ENCODE measurements around the gene FCRL6. TPM values are rescaled to one million over a fixed set of nuclear protein-coding genes. Genes with fewer than 3 reads are reported as not detected.

The FCRL6 gene
- total RNA-seq, 3 donors from 2014 or later (not counting 1 experiment from before 2014, with no cell fraction given), result 138 to 309 (median 298) TPM

GRCh38 chr1:159832309-159832708 is 30.1 kb downstream of the FCRL6 start:
- H3K36me3 Mint-ChIP-seq, result peaks cover 17% of the 10 kb centered on the region
- 95% methylated on average over 2 of the region's 2 CpGs for whole genome bisulfite sequencing (ENCODE audit: insufficient coverage)
- no peak for ATAC-seq

GRCh38 chr1:159835356-159835755 is 33.2 kb downstream of the FCRL6 start:
- TF ChIP-seq CTCF (IDR thresholded peaks at IDR 0.05), result no peak
- WGBS (ENCODE audit: insufficient coverage), result 75% methylated on average over 3 of the region's 3 CpGs
- Mint-ChIP-seq H3K27ac (no peak overlapping the region), H3K4me3 (no peak overlapping the region), H3K9me3 (no peaks in the 10 kb centered on the region), H3K4me1 (peaks cover 4 to 6% of the 10 kb centered on the region in 2 donors), H3K27me3 (ENCODE audit: low read depth in 2 of 2) (peaks cover 6 to 30% of the 10 kb centered on the region in 2 donors), H3K36me3 (peaks cover 7% of the 10 kb centered on the region)
- no peak overlapping the region for H3K27ac ChIP-seq (ENCODE audit: low read length)
- no peak for ATAC-seq
- no peak for DNase-seq
- H3K4me3 ChIP-seq (ENCODE audit: low read length), result no peak overlapping the region
- no peaks in the 10 kb centered on the region for H3K36me3 ChIP-seq (ENCODE audit: control insufficient read depth, insufficient read depth, low read length)
- peaks cover under 1% of the 10 kb centered on the region for H3K4me1 ChIP-seq (ENCODE audit: control insufficient read depth, insufficient read depth, low read length)
- H3K27me3 ChIP-seq (ENCODE audit: control insufficient read depth, insufficient read depth, low read length), result no peaks in the 10 kb centered on the region
- intact Hi-C loops (cut with micrococcal nuclease), result no loop called here
- no peaks in the 10 kb centered on the region for H3K9me3 ChIP-seq (ENCODE audit: control insufficient read depth, insufficient read depth, low read length)

More at GRCh38 chr1:159832309-159832708, 30.1 kb downstream of the FCRL6 start:
- DNase-seq, result no peak
- H3K27ac Mint-ChIP-seq, result no peak overlapping the region
- H3K27me3 Mint-ChIP-seq (ENCODE audit: low read depth in 2 of 2), result peaks cover 20 to 37% of the 10 kb centered on the region in 2 donors
- intact Hi-C loops (cut with micrococcal nuclease), result no loop called here
- no peak for TF ChIP-seq CTCF (IDR thresholded peaks at IDR 0.05)
- Histone ChIP-seq H3K4me1 (ENCODE audit: control insufficient read depth, insufficient read depth, low read length) (peaks cover 31% of the 10 kb centered on the region), H3K4me3 (ENCODE audit: low read length) (no peak overlapping the region), H3K36me3 (ENCODE audit: control insufficient read depth, insufficient read depth, low read length) (no peaks in the 10 kb centered on the region), H3K9me3 (ENCODE audit: control insufficient read depth, insufficient read depth, low read length) (peaks cover 23% of the 10 kb centered on the region), H3K27ac (ENCODE audit: low read length) (no peak overlapping the region), H3K27me3 (ENCODE audit: control insufficient read depth, insufficient read depth, low read length) (no peaks in the 10 kb centered on the region)
- peaks cover 31 to 35% of the 10 kb centered on the region in 2 donors for H3K4me1 Mint-ChIP-seq
- peaks cover 5 to 6% of the 10 kb centered on the region in 2 donors for H3K9me3 Mint-ChIP-seq
- H3K4me3 Mint-ChIP-seq, result no peak overlapping the region

DNA sequence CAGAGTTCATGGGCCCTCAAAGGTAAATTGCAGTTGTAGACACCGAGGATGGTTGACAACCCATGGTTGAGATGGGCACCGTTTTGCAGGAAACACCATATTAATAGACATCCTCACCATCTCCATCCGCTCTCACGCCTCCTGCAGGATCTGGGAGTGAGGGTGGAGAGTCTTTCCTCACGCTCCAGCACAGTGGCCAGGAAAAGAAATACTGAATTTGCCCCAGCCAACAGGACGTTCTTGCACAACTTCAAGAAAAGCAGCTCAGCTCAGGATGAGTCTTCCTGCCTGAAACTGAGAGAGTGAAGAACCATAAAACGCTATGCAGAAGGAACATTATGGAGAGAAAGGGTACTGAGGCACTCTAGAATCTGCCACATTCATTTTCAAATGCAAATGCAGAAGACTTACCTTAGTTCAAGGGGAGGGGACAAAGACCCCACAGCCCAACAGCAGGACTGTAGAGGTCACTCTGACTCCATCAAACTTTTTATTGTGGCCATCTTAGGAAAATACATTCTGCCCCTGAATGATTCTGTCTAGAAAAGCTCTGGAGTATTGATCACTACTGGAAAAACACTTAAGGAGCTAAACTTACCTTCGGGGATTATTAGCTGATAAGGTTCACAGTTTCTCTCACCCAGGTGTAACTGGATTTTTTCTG is 33.8 kb downstream of the FCRL6 start:
- Histone ChIP-seq H3K4me1 (ENCODE audit: control insufficient read depth, insufficient read depth, low read length) (no peaks in the 10 kb centered on the region), H3K27me3 (ENCODE audit: control insufficient read depth, insufficient read depth, low read length) (no peaks in the 10 kb centered on the region), H3K9me3 (ENCODE audit: control insufficient read depth, insufficient read depth, low read length) (no peaks in the 10 kb centered on the region), H3K27ac (ENCODE audit: low read length) (no peak overlapping the region), H3K36me3 (ENCODE audit: control insufficient read depth, insufficient read depth, low read length) (no peaks in the 10 kb centered on the region), H3K4me3 (ENCODE audit: low read length) (no peak overlapping the region)
- no peak for TF ChIP-seq CTCF (IDR thresholded peaks at IDR 0.05)
- ATAC-seq (no peak), DNase-seq (no peak)
- Mint-ChIP-seq H3K4me3 (no peak overlapping the region), H3K27me3 (ENCODE audit: low read depth in 2 of 2) (peaks cover 1 to 29% of the 10 kb centered on the region in 2 donors), H3K27ac (no peak overlapping the region), H3K4me1 (peaks cover 1 to 3% of the 10 kb centered on the region in 2 donors), H3K9me3 (no peaks in the 10 kb centered on the region), H3K36me3 (peaks cover 7% of the 10 kb centered on the region)
- intact Hi-C loops (cut with micrococcal nuclease), result no loop called here
- WGBS (ENCODE audit: insufficient coverage), result 89% methylated on average over 7 of the region's 8 CpGs

- Mint-ChIP-seq H3K4me1 (peaks cover 7 to 8% of the 10 kb centered on the region in 2 donors), H3K27ac (no peak overlapping the region), H3K4me3 (no peak overlapping the region), H3K9me3 (no peaks in the 10 kb centered on the region), H3K36me3 (peaks cover 3% of the 10 kb centered on the region), H3K27me3 (ENCODE audit: low read depth in 2 of 2) (peaks cover 3 to 23% of the 10 kb centered on the region in 2 donors)
- no peaks in the 10 kb centered on the region for H3K4me1 ChIP-seq (ENCODE audit: control insufficient read depth, insufficient read depth, low read length)
- no peaks in the 10 kb centered on the region for H3K9me3 ChIP-seq (ENCODE audit: control insufficient read depth, insufficient read depth, low read length)
- no peaks in the 10 kb centered on the region for H3K36me3 ChIP-seq (ENCODE audit: control insufficient read depth, insufficient read depth, low read length)
- DNase-seq, result no peak
- no peak overlapping the region for H3K27ac ChIP-seq (ENCODE audit: low read length)
- no peaks in the 10 kb centered on the region for H3K27me3 ChIP-seq (ENCODE audit: control insufficient read depth, insufficient read depth, low read length)
- no peak for ATAC-seq
- WGBS (ENCODE audit: insufficient coverage), result 86% methylated on average over 1 of the region's 1 CpG
- H3K4me3 ChIP-seq (ENCODE audit: low read length), result no peak overlapping the region
- intact Hi-C loops (cut with micrococcal nuclease), result no loop called here
- no peak for TF ChIP-seq CTCF (IDR thresholded peaks at IDR 0.05)
These were observed 36.6 kb downstream of the FCRL6 start for GRCh38 chr1:159838715-159839114.

Data from natural killer cell (primary cell).